ENCODE results near the gene TRAK2.

DNA sequence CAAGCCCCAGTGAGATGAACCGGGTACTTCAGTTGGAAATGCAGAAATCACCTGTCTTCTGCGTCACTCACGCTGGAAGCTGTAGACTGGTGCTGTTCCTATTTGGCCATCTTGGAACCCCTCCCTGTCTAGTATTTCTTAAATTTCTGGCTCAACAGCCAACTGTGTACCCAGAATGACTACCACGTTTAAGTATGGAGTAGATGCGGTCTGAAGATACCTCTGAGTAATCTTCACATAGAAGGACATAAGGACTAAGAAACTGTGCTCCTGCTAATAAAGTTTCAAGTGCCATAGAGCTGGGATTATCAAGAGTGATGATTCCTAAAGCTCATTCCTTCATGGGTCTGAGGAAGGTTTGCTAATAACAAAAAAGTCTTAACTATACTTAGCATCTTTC is 20.4 kb downstream of the TRAK2 start:
- no peak for TF ChIP-seq POLR2A (IDR thresholded peaks at IDR 0.05)
- TF ChIP-seq, protein P1, sequence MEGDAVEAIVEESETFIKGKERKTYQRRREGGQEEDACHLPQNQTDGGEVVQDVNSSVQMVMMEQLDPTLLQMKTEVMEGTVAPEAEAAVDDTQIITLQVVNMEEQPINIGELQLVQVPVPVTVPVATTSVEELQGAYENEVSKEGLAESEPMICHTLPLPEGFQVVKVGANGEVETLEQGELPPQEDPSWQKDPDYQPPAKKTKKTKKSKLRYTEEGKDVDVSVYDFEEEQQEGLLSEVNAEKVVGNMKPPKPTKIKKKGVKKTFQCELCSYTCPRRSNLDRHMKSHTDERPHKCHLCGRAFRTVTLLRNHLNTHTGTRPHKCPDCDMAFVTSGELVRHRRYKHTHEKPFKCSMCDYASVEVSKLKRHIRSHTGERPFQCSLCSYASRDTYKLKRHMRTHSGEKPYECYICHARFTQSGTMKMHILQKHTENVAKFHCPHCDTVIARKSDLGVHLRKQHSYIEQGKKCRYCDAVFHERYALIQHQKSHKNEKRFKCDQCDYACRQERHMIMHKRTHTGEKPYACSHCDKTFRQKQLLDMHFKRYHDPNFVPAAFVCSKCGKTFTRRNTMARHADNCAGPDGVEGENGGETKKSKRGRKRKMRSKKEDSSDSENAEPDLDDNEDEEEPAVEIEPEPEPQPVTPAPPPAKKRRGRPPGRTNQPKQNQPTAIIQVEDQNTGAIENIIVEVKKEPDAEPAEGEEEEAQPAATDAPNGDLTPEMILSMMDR (IDR thresholded peaks at IDR 0.05) = no peak
